Peyer's patch (tissue), 4 donors: ENCODE results near the gene HTRA3. TPM values are rescaled to one million over a fixed set of nuclear protein-coding genes. Genes with fewer than 3 reads are reported as not detected.
A peak's percentile ranks its signal among the peaks of the same experiment; 100 is the strongest.

Source experiments
- DNase-seq, 3 donors: peaks; one replicate each; pipeline ENCODE4 v3.0.0-alpha.2; 2017 to 2019
- H3K27ac ChIP-seq, 4 donors: fragments of 200-600 bp; sonication (generic); one replicate each; pipeline ENCODE4 v1.5.1; 2016 to 2019
- H3K27me3 ChIP-seq, 2 donors: fragments of 200-600 bp; sonication (generic); one replicate each; pipeline ENCODE4 v1.5.1; 2019
- H3K36me3 ChIP-seq, 3 donors: fragments of 200-600 bp; sonication (generic); one replicate each; pipeline ENCODE4 v1.5.1; 2016 to 2019
- H3K4me1 ChIP-seq, 4 donors: fragments of 200-600 bp; sonication (generic); one replicate each; pipeline ENCODE4 v1.5.1; 2016 to 2019
- H3K4me3 ChIP-seq, 4 donors: fragments of 200-600 bp; sonication (generic); 1 replicate in 3 of 4; 2 replicates in 1 of 4; pipeline ENCODE4 v1.5.1; 2016 to 2019; ENCODE audit warnings: mild to moderate bottlenecking in 1 of 4
- H3K9me3 ChIP-seq, 4 donors: fragments of 200-600 bp; sonication (generic); one replicate each; pipeline ENCODE4 v1.5.1; 2016 to 2019; ENCODE audit warnings: mild to moderate bottlenecking in 1 of 4
- POLR2A ChIP-seq, 2 donors: fragments of 450-650 bp; IDR thresholded peaks; one replicate each; pipeline ENCODE4 v1.5.1; 2017; ENCODE audit warnings: antibody characterized with exemption in 2 of 2, mild to moderate bottlenecking in 2 of 2, moderate library complexity in 2 of 2
- total RNA-seq, 4 donors: library from RNA; depleted of rRNA; stranded (reverse); fragments of >200 nt; gene quantifications; one replicate each; pipeline ENCODE4 v1.1.0, GENCODE V29; 2016
- TF ChIP-seq, protein P1 (sequence below), 6 experiments: fragments of 450-650 bp in 4 of 6; fragments of 200-600 bp in 2 of 6; sonication (generic) in 1 of 6; IDR thresholded peaks; one replicate each; pipeline ENCODE4 v1.5.1; 2017 to 2019; ENCODE audit warnings: antibody characterized with exemption in 6 of 6, mild to moderate bottlenecking in 3 of 6, moderate library complexity in 1 of 6

HTRA3 gene
- total RNA-seq, 4 donors from 2014 or later, result 3.3 to 43.7 (median 7.9) TPM

DNA sequence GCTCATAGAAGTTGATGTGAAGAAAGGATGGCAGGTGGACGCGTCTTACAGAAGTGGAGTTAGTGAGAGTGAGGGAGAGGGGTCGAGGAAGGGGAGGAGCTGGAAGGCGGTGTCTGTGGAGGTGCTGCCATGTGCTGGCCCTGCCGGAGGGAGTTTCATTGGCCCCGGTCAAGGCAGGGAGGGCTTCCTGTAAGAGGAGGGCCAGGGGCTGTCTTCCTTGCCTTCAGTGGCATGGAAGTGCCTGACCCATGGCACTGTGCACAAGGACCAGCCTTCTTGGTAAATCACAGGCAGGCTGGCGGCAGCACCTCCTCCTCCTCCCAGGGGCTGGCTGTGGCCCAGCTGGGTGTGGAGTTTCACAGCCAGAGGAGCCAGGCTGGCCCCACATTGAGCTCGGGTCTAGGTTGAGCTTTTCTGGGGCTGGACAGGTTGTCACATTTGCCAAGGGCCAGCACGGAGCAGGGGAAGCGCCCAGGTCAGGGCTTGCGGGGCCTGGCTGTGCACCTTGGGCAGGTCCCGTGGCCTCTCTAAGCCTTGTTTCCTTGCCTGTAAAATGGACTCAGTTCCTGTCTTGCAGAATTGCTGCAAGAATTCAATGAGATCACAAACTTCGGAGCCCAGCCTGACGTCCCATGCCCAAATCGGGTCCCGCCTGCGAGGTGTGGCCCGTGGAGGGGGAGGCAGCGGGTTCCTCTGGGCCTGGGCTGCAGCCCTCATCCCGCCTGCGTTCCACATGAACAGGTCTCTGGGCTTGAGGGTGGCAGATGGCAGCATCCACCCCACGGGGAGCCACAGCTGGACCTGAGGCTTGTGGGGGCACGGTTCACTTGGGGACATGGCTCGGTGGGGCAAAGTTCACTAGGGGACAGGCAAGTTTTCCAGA is 7.0 kb downstream of the HTRA3 start:
- no peak for DNase-seq
- Histone ChIP-seq H3K27ac (no peak overlapping the region), H3K4me1 (peaks cover 0 to 39% (median 0%) of the 10 kb centered on the region in 4 donors), H3K27me3 (no peaks in the 10 kb centered on the region), H3K36me3 (no peaks in the 10 kb centered on the region), H3K9me3 (no peaks in the 10 kb centered on the region), H3K4me3 (no peak overlapping the region)
- TF ChIP-seq, protein P1, sequence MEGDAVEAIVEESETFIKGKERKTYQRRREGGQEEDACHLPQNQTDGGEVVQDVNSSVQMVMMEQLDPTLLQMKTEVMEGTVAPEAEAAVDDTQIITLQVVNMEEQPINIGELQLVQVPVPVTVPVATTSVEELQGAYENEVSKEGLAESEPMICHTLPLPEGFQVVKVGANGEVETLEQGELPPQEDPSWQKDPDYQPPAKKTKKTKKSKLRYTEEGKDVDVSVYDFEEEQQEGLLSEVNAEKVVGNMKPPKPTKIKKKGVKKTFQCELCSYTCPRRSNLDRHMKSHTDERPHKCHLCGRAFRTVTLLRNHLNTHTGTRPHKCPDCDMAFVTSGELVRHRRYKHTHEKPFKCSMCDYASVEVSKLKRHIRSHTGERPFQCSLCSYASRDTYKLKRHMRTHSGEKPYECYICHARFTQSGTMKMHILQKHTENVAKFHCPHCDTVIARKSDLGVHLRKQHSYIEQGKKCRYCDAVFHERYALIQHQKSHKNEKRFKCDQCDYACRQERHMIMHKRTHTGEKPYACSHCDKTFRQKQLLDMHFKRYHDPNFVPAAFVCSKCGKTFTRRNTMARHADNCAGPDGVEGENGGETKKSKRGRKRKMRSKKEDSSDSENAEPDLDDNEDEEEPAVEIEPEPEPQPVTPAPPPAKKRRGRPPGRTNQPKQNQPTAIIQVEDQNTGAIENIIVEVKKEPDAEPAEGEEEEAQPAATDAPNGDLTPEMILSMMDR (IDR thresholded peaks at IDR 0.05), result no peak
- TF ChIP-seq POLR2A (IDR thresholded peaks at IDR 0.05), result no peak

DNA sequence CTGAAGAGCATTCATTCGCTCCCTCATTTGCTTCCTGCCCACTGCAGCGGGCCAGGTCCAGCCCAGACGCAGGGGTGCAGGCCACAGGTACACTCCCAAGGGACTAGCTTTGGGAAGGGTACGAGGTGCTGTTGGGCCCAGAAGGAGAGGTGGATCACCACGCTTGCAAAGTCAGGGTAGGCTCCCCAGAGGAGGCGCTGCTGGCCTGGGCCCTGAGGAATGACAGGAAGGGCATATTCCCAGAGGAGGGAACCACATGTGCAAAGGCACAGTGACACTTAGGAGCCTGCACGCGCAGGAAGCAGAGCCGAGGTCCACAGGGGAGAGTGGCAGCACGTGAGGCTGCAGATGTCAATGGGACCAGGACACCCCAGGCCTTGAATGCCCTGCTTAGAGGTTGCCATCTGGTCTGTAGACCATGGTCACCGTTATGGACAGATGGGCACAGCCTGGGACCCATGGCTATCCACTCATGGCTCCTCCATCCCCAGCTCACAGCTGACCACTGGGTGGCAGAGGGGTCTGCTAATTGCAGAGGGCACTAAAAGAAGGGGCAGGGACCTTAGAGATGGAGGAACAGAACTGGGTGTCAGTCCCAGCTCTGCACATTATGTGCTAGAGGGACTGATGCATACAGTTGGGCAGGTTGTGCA is 7.9 kb downstream of the HTRA3 start:
- peaks cover 0 to 34% (median 0%) of the 10 kb centered on the region in 4 donors for H3K4me1 ChIP-seq
- H3K36me3 ChIP-seq, result no peaks in the 10 kb centered on the region
- H3K27ac ChIP-seq, result peak overlapping the region in 2 of 4 donors; percentile 17 to 48
- DNase-seq, result no peak
- H3K27me3 ChIP-seq, result no peaks in the 10 kb centered on the region
- no peak for TF ChIP-seq POLR2A (IDR thresholded peaks at IDR 0.05)
- TF ChIP-seq, protein P1 (IDR thresholded peaks at IDR 0.05), result no peak
- H3K9me3 ChIP-seq, result no peaks in the 10 kb centered on the region
- no peak overlapping the region for H3K4me3 ChIP-seq

DNA sequence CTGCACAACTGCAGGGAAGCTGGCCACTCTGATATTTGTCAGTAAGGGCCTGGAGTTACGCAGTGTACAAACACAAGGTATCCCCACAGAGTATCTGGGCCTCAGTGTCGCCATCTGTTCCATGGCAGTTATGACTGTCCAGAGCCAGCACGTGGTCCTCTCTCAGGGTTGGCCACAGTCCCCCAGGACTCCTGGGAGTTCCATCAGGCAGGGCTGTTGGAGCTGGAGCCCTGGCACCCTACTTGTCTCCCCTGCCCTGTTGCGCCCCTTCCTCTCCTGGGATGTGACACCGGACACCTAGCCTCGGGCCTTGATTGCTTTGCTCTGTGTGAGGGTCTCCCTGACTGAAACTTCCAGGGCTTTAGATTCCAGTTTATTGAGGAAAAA is 8.4 kb downstream of the HTRA3 start:
- no peaks in the 10 kb centered on the region for H3K36me3 ChIP-seq
- no peak overlapping the region for H3K4me3 ChIP-seq
- TF ChIP-seq, protein P1 (IDR thresholded peaks at IDR 0.05), result no peak
- peak overlapping the region in 2 of 4 donors; percentile 17 to 48 for H3K27ac ChIP-seq
- H3K27me3 ChIP-seq, result no peaks in the 10 kb centered on the region
- no peaks in the 10 kb centered on the region for H3K9me3 ChIP-seq
- DNase-seq, result no peak
- H3K4me1 ChIP-seq, result peaks cover 0 to 29% (median 0%) of the 10 kb centered on the region in 4 donors

DNA sequence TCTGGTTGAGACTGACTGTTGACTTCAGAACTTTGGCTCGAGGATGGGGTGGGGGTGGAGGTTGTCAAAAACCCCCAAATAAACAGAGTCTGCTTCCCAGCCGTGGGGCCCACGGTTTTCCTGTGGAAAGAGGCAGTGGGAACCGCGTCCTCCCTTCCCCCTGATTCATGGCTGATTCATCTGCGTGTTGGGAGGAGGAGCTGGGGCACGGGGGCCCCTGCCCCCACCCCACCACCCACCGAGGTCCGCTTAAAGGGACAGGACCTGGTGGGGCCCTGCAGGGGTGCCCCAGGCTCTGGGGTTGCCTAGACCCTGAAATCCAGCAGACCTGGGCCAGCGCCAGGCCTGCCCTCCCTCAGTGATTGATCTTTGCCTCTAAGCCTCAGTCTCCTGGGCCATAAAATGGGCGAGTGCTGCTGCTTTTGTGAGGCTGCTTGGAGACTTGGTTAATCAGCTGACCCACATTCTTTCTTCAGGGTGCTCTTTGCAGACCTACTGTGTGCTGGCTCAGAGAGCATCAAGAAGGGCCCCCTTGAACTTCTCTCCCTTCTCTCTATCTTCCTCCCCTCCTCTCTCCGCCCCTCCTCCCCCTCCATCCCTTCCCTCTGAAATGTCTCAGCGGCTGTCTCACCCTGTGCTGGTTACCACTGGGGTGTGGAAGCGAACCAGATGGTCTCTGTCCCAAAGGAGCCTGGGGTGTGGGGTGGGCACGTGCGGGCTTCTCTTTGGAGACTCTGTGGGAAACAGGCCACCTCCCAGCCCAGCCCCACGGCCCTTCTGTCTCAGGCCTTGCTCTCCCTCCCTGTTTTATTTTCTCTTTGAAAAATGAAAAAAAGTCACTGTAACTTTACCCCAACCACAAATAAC is 9.1 kb downstream of the HTRA3 start:
- TF ChIP-seq, protein P1 (IDR thresholded peaks at IDR 0.05), result no peak
- no peak for TF ChIP-seq POLR2A (IDR thresholded peaks at IDR 0.05)
- Histone ChIP-seq H3K9me3 (no peaks in the 10 kb centered on the region), H3K27me3 (no peaks in the 10 kb centered on the region), H3K4me1 (peaks cover 0 to 27% (median 0%) of the 10 kb centered on the region in 4 donors), H3K27ac (peak overlapping the region in 2 of 4 donors; percentile 38 to 48), H3K4me3 (no peak overlapping the region), H3K36me3 (no peaks in the 10 kb centered on the region)
- no peak for DNase-seq
